Sigmoid colon (tissue), 4 donors: ENCODE measurements around the gene TENT5A.

Source experiments
- CTCF ChIP-seq, 4 experiments: fragments of 450-650 bp in 3 of 4; fragments of 200-600 bp in 1 of 4; IDR thresholded peaks; one replicate each; pipeline ENCODE4 v1.5.1; 2016 to 2019; ENCODE audit warnings: antibody characterized with exemption in 4 of 4, mild to moderate bottlenecking in 3 of 4, moderate library complexity in 2 of 4
- POLR2AphosphoS5 ChIP-seq, 4 donors: sonication (generic); formaldehyde crosslinking; IDR thresholded peaks; one replicate each; pipeline ENCODE4 v1.6.1; 2017; ENCODE audit warnings: antibody characterized with exemption in 4 of 4

DNA sequence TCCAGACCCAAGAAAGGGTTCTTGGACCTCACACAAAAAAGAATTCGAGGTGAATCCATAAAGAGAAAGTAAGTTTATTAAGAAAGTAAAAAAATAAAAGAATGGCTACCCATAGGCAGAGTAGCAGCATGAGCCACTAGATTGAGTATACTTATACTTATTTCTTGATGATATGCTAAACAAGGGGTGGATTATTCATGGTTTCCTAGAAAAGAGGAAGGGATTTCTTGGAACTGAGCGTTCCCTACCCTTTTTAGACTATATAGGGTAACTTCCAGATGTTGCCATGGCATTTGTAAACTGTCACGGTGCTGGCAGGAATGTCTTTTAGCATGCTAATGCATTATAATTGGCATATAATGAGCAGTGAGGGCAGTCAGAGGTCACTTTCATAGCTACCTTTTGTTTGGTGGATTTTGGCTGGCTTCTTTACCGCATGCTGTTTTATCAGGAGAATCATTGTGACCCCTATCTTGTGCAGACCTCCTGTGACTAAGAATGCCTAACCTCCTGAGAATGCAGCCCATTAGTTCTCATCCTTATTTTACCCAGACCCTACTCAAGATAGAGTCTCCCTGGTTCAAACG, 44.3 kb downstream of the TENT5A start:
- no peak for TF ChIP-seq POLR2AphosphoS5 (IDR thresholded peaks at IDR 0.05)
- no peak for TF ChIP-seq CTCF (IDR thresholded peaks at IDR 0.05)
